SK-N-MC (cell line): ENCODE measurements around the gene KIAA1671.

Experiments
- DNase-seq: peaks from one replicate; pipeline ENCODE4 v3.0.0-alpha.2; 2011; ENCODE audit warnings: low read depth, low spot score
- H3K27ac ChIP-seq: fragments of 200-600 bp; sonication (generic); 2 replicates; pipeline ENCODE4 v1.5.1; 2016; ENCODE audit warnings: mixed run types
- H3K36me3 ChIP-seq: fragments of 200-600 bp; sonication (generic); 2 replicates; pipeline ENCODE4 v1.6.1; 2017; ENCODE audit warnings: antibody characterized with exemption, low read length, mixed read lengths; ENCODE audit not compliant: insufficient read depth
- H3K4me3 ChIP-seq: fragments of 200-600 bp; sonication (generic); 2 replicates; pipeline ENCODE4 v1.5.1; 2016
- H3K9ac ChIP-seq: fragments of 200-600 bp; sonication (generic); 2 replicates; pipeline ENCODE4 v1.8.0; 2017; ENCODE audit warnings: mixed run types, mixed read lengths; ENCODE audit not compliant: insufficient read length
- H3K9me3 ChIP-seq: fragments of 200-600 bp; sonication (generic); 2 replicates; pipeline ENCODE4 v1.6.1; 2017; ENCODE audit warnings: low read depth, mild to moderate bottlenecking, antibody characterized with exemption, low read length, moderate library complexity, mixed read lengths
- EZH2 ChIP-seq: fragments of 200-600 bp; sonication (generic); IDR thresholded peaks from one replicate; pipeline ENCODE4 v1.6.1; 2017; ENCODE audit warnings: antibody characterized with exemption
- FOXP2 ChIP-seq: optimal IDR thresholded peaks from 2 replicates; pipeline ENCODE3; 2011; ENCODE audit warnings: mild to moderate bottlenecking, moderate library complexity; ENCODE audit not compliant: insufficient read depth; ENCODE audit errors: extremely low read length, control extremely low read depth
- POLR2AphosphoS5 ChIP-seq: IDR thresholded peaks from 2 replicates; pipeline ENCODE4 v1.6.1; 2012; ENCODE audit warnings: mild to moderate bottlenecking, low read depth, low read length, borderline replicate concordance

KIAA1671 gene

GRCh38 chr22:25114369-25115362 lies 162.2 kb downstream of the KIAA1671 start:
- DNase-seq, result no peak
- H3K27ac ChIP-seq, result no peak overlapping the region
- no peak overlapping the region for H3K9ac ChIP-seq

GRCh38 chr22:25119609-25120008 lies 167.1 kb downstream of the KIAA1671 start:
- H3K9ac ChIP-seq, result no peak overlapping the region
- H3K36me3 ChIP-seq, result no peaks in the 10 kb centered on the region
- H3K27ac ChIP-seq, result no peak overlapping the region
- TF ChIP-seq POLR2AphosphoS5 (no peak), FOXP2 (no peak), EZH2 (no peak)
- no peak for DNase-seq
- H3K9me3 ChIP-seq, result no peaks in the 10 kb centered on the region
- H3K4me3 ChIP-seq, result no peak overlapping the region

More at GRCh38 chr22:25114369-25115362, 162.2 kb downstream of the KIAA1671 start:
- no peak for TF ChIP-seq FOXP2
- no peak for TF ChIP-seq POLR2AphosphoS5
- TF ChIP-seq EZH2, result no peak
- Histone ChIP-seq H3K4me3 (no peak overlapping the region), H3K9me3 (no peaks in the 10 kb centered on the region), H3K36me3 (no peaks in the 10 kb centered on the region)

- Histone ChIP-seq H3K36me3 (no peaks in the 10 kb centered on the region), H3K9me3 (no peaks in the 10 kb centered on the region), H3K27ac (no peak overlapping the region), H3K9ac (no peak overlapping the region), H3K4me3 (no peak overlapping the region)
- TF ChIP-seq EZH2 (no peak), FOXP2 (no peak), POLR2AphosphoS5 (no peak)
- DNase-seq, result no peak
Observed at GRCh38 chr22:25120093-25120561, 167.6 kb downstream of the KIAA1671 start.

- Histone ChIP-seq H3K9me3 (no peaks in the 10 kb centered on the region), H3K4me3 (no peak overlapping the region), H3K36me3 (no peaks in the 10 kb centered on the region), H3K9ac (no peak overlapping the region), H3K27ac (no peak overlapping the region)
- no peak for DNase-seq
- TF ChIP-seq FOXP2 (no peak), POLR2AphosphoS5 (no peak), EZH2 (no peak)
Observed at GRCh38 chr22:25120761-25121212, 168.3 kb downstream of the KIAA1671 start.

GRCh38 chr22:25122136-25122764 lies 169.7 kb downstream of the KIAA1671 start:
- no peak for TF ChIP-seq FOXP2
- no peak for TF ChIP-seq POLR2AphosphoS5
- TF ChIP-seq EZH2, result no peak
- Histone ChIP-seq H3K4me3 (no peak overlapping the region), H3K9me3 (no peaks in the 10 kb centered on the region), H3K27ac (no peak overlapping the region), H3K9ac (no peak overlapping the region), H3K36me3 (no peaks in the 10 kb centered on the region)
- DNase-seq, result no peak

- Histone ChIP-seq H3K36me3 (no peaks in the 10 kb centered on the region), H3K27ac (no peak overlapping the region), H3K9ac (no peak overlapping the region), H3K9me3 (no peaks in the 10 kb centered on the region), H3K4me3 (no peak overlapping the region)
- no peak for DNase-seq
- TF ChIP-seq EZH2 (no peak), POLR2AphosphoS5 (no peak), FOXP2 (no peak)
Observed at GRCh38 chr22:25123677-25124076, 171.2 kb downstream of the KIAA1671 start.

GRCh38 chr22:25125693-25126357 lies 173.3 kb downstream of the KIAA1671 start:
- TF ChIP-seq EZH2, result no peak
- TF ChIP-seq POLR2AphosphoS5, result no peak
- TF ChIP-seq FOXP2, result no peak
- H3K27ac ChIP-seq, result no peak overlapping the region
- H3K36me3 ChIP-seq, result no peaks in the 10 kb centered on the region
- H3K4me3 ChIP-seq, result no peak overlapping the region
- no peak for DNase-seq
- H3K9ac ChIP-seq, result no peak overlapping the region
- H3K9me3 ChIP-seq, result no peaks in the 10 kb centered on the region

- no peaks in the 10 kb centered on the region for H3K36me3 ChIP-seq
- TF ChIP-seq POLR2AphosphoS5 (no peak), EZH2 (no peak), FOXP2 (no peak)
- DNase-seq, result no peak
- no peaks in the 10 kb centered on the region for H3K9me3 ChIP-seq
- H3K27ac ChIP-seq, result no peak overlapping the region
- H3K9ac ChIP-seq, result no peak overlapping the region
- H3K4me3 ChIP-seq, result no peak overlapping the region
Observed at GRCh38 chr22:25126510-25126909, 174.0 kb downstream of the KIAA1671 start.
